NCI-H1417 (cell line): Measurements from ENCODE around the gene ARHGAP6.
"Not testable (repeated sequence)": the region's sequence is repeated elsewhere in the genome, so short reads cannot be mapped to it uniquely, and the experiment has no call there.

ENCODE experiments used
- DNase-seq, 3 experiments: peaks; one replicate each; lab custom pipeline; 2025; lab: John Stamatoyannopoulos, UW

Gene ARHGAP6

GRCh38 chrX:11579636-11580600, 85.8 kb downstream of the ARHGAP6 start:
- peak; percentile 6 to 80 (median 27) for DNase-seq

DNA sequence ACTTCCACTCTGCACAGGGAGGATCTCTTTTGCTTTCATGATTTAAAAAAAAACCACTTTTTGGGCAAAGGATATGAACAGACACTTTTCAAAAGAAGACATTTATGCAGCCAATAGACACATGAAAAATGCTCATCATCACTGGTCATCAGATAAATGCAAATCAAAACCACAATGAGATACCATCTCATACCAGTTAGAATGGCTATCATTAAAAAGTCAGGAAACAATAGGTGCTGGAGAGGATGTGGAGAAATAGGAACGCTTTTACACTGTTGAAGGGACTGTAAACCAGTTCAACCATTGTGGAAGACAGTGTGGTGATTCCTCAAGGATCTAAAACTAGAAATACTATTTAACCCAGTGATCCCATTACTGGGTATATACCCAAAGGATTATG, 87.4 kb downstream of the ARHGAP6 start:
- DNase-seq: not testable (repeated sequence)

GRCh38 chrX:11577603-11578002, 88.1 kb downstream of the ARHGAP6 start:
- DNase-seq: no peak

- DNase-seq: no peak
Observed at GRCh38 chrX:11575332-11575731, 90.4 kb downstream of the ARHGAP6 start.

GRCh38 chrX:11567528-11568220, 98.0 kb downstream of the ARHGAP6 start:
- DNase-seq: no peak

DNA sequence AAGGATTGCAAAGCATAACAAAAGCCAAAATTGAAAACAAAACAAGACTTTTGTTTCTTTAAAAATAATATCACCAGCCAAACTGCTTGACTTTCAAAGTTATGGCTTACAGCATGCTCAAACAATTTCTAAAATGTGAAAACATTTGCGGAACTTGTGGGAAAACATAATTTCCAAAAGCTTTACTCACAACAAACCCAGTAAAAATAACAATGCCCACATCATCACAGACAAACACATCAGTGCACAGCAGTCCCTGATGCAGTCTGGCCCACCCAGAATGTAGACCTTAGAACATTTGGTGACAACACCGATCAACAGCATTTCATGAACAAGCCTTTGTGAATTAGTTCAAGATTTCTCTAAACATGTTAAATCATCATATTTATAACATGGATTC, 98.9 kb downstream of the ARHGAP6 start:
- no peak for DNase-seq

DNA sequence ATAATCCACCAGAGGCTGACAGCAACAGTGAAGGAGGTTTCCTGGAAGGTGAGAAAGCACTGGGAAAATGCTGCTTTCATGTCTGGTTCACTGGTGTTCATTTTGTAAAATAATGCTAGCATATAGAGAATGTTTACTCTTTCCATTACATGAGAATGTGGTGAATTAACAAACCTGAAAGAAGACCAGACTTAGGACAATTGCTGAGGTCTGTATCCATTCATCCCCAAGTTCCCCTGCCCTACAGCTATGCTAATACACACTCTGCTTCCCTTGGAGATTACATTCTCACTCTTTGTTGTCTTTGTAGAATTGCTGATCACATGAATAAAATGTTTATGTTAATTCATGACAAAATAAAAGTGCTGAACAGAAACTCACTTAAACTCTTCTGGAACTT, 99.5 kb downstream of the ARHGAP6 start:
- DNase-seq: no peak

GRCh38 chrX:11564546-11564945, 101.2 kb downstream of the ARHGAP6 start:
- DNase-seq: no peak

- DNase-seq: no peak
Observed at GRCh38 chrX:11562570-11562969, 103.2 kb downstream of the ARHGAP6 start.

GRCh38 chrX:11558972-11559371, 106.7 kb downstream of the ARHGAP6 start:
- DNase-seq: peak in 1 of 3 experiments; percentile 34

DNA sequence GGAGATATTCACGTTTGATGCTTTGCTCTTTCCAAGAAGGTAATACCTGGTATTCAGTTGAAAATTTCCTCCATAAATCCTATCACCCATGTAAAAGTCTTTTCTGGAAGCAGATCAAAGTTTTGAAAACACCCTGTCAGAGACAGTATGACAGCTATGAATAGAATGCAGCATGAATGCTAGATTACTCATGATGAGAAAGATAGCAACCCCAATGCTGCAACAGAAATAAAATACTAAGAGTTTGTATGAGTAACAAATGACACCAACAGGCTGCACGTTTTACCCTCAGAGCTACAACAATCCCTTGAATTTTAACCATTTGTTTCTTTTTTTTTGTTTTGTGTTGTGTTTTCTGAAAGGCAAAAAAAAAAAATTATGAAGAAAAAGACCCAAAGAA, 108.6 kb downstream of the ARHGAP6 start:
- DNase-seq: no peak

DNA sequence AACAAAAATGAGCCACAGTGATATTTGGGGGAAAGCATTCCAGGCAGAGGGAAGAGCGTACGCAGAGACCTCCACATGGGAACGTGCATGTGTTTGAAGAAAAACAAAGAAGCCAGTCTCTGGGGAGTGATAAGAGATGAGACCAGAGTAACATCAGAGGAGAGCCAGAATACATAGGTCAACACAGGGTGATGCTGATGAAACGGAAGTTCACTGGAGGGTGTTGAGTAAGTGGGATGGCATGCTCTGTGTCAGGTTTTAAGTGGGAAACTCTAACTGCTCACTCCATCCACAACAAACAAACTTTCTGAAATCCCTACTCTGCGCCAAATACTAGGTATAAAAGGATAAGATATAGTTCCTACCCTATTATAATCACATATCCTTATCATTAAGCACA, 110.0 kb downstream of the ARHGAP6 start:
- DNase-seq: no peak

GRCh38 chrX:11553594-11553993, 112.1 kb downstream of the ARHGAP6 start:
- DNase-seq: no peak

DNA sequence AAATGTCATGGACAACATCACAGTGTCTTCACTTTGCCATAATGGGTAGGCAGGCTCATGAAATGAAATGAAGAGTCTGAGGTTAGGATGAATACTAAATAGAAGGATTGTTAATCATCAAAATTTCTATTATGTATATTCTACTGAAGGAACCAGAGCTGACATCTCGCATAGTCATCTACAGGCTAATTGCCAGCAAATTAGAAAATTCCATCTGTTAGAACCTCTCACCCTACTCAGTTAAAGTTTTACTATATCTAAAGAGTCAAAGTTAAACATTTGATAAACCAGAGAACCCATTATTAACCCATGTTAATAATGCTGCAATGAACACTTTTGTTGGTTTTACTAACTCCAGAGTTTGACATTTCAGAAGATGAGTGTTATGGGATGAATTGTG, 114.6 kb downstream of the ARHGAP6 start:
- DNase-seq: no peak

GRCh38 chrX:11546917-11547316, 118.8 kb downstream of the ARHGAP6 start:
- DNase-seq: no peak

DNA sequence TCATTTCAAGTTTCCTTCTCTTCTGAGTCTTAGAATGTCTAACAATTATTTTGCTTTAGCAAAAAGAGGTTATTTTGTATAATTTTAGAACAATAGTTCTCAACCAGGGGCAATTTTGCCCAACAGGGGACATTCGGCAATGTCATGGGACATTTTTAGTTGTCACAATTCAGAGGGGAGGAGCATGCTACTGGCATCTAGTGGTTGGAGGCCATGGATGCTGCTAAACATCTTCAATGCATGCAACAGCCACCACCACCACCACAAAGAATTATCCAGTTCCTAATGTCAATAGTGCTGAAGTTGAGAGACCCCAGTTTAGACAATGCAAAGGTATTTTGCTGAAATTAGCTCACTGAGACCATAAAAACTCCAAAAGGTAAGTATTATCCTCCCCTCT, 122.5 kb downstream of the ARHGAP6 start:
- DNase-seq: no peak

DNA sequence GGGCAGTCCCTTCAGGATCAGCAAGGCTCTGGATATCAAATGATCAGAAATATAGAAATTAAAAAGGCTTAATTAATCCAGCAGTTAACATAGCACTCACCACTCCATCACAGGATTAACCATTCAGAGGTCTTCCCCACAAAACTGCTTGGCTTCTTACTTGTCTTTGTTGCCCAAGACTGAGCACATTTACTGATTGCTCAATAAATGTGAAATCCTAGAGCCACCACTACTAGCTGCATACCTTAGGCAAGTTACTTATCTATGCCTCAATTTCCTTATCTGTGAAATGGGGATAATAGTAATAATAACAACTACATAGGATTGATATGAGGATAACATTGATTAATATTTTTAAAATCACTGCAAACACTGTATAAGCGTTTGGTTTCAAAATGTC, 124.2 kb downstream of the ARHGAP6 start:
- DNase-seq: no peak

GRCh38 chrX:11540532-11541377, 125.0 kb downstream of the ARHGAP6 start:
- DNase-seq: no peak

- no peak for DNase-seq
Observed at GRCh38 chrX:11537141-11537540, 128.6 kb downstream of the ARHGAP6 start.

GRCh38 chrX:11535156-11535919, 130.4 kb downstream of the ARHGAP6 start:
- DNase-seq: no peak

DNA sequence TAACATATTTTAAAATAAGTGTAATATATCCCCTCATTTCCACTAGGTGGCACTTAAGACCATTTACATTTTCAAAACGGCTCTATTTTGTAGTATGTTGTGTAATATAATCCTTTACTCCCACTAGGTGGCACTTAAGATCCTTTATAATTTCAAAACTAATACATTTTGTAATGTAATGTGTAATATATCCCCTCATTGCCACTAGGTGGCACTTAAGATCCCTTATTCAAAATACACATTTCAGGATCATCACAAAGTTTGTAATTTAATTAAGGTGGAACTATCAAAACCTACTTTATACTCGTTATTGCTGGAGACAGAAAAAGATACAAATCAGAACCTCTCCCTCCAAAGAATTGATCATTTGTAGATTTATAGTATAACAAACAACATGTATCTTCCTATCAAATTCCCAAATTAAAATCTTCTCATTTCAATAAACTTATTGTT, 132.5 kb downstream of the ARHGAP6 start:
- DNase-seq: peak; percentile 51 to 95 (median 80)
